Keratinocyte (primary cell): ENCODE data around the gene NUAK2. TPM values are rescaled to one million over a fixed set of nuclear protein-coding genes. Genes with fewer than 3 reads are reported as not detected.
A peak's percentile ranks its signal among the peaks of the same experiment; 100 is the strongest.

Source experiments
- DNase-seq: peaks from one replicate; pipeline ENCODE4 v3.0.0-alpha.2; 2011; ENCODE audit warnings: low read depth, missing footprints, low spot score
- FAIRE-seq: peaks from 2 replicates; lab custom pipeline; 2011; peaks lifted over from hg19 to GRCh38; lab: Jason Lieb, UNC
- H2AFZ ChIP-seq: 2 replicates; pipeline ENCODE4 v1.6.0; 2012; ENCODE audit warnings: low read length, control low read depth, inconsistent platforms; ENCODE audit not compliant: control insufficient read depth
- H3K27ac ChIP-seq: 2 replicates; pipeline ENCODE4 v1.5.1; 2011; ENCODE audit warnings: low read length; ENCODE audit not compliant: control insufficient read depth, insufficient read depth
- H3K27me3 ChIP-seq: 3 replicates; pipeline ENCODE4 v1.6.0; 2011; ENCODE audit warnings: low read length; ENCODE audit not compliant: control insufficient read depth, insufficient read depth; ENCODE audit errors: extremely low read depth
- H3K36me3 ChIP-seq, 2 experiments: 2 replicates in 1 of 2; 3 replicates in 1 of 2; pipeline ENCODE4 v1.5.1; 2011; ENCODE audit warnings: low read length in 2 of 2, mild to moderate bottlenecking in 1 of 2; ENCODE audit not compliant: control insufficient read depth in 2 of 2, insufficient read depth in 2 of 2; ENCODE audit errors: extremely low read depth in 1 of 2
- H3K4me1 ChIP-seq: 3 replicates; pipeline ENCODE4 v1.5.1; 2011; ENCODE audit warnings: low read length; ENCODE audit not compliant: control insufficient read depth, insufficient read depth; ENCODE audit errors: extremely low read depth
- H3K4me2 ChIP-seq: 3 replicates; pipeline ENCODE4 v1.6.0; 2011; ENCODE audit warnings: low read depth, low read length; ENCODE audit not compliant: control insufficient read depth, insufficient read depth; ENCODE audit errors: extremely low read depth
- H3K4me3 ChIP-seq, 3 experiments: fragments of 200-600 bp in 1 of 3; sonication (generic) in 1 of 3; 2 replicates in 2 of 3; 3 replicates in 1 of 3; pipeline ENCODE4 v1.5.1; 2011 to 2016; ENCODE audit warnings: low read length in 3 of 3, mild to moderate bottlenecking in 3 of 3, control low read depth in 2 of 3, inconsistent platforms in 1 of 3, low read depth in 1 of 3, mixed read lengths in 1 of 3, mixed run types in 1 of 3, moderate library complexity in 1 of 3; ENCODE audit not compliant: control insufficient read depth in 2 of 3, insufficient read depth in 2 of 3; ENCODE audit errors: extremely low read depth in 1 of 3
- H3K79me2 ChIP-seq: 2 replicates; pipeline ENCODE4 v1.6.0; 2012; ENCODE audit warnings: low read length; ENCODE audit not compliant: control insufficient read depth, insufficient read depth
- H3K9ac ChIP-seq: 3 replicates; pipeline ENCODE4 v1.6.0; 2011; ENCODE audit warnings: low read length; ENCODE audit not compliant: control insufficient read depth, insufficient read depth; ENCODE audit errors: extremely low read depth
- H3K9me1 ChIP-seq: 3 replicates; pipeline ENCODE4 v1.6.0; 2011; ENCODE audit warnings: low read length; ENCODE audit not compliant: control insufficient read depth, insufficient read depth; ENCODE audit errors: extremely low read depth
- H3K9me3 ChIP-seq: 2 replicates; pipeline ENCODE4 v1.5.1; 2012; ENCODE audit warnings: low read depth, low read length; ENCODE audit not compliant: control insufficient read depth
- H4K20me1 ChIP-seq: 3 replicates; pipeline ENCODE4 v1.6.0; 2011; ENCODE audit warnings: low read length; ENCODE audit not compliant: control insufficient read depth, insufficient read depth; ENCODE audit errors: extremely low read depth
- CTCF ChIP-seq, 3 experiments: IDR thresholded peaks in 1 of 3; conservative IDR thresholded peaks in 1 of 3; optimal IDR thresholded peaks in 1 of 3; 2 replicates in 2 of 3; 3 replicates in 1 of 3; pipeline versions ENCODE3 to v1.5.1; 2011; ENCODE audit warnings: low read length in 3 of 3, mild to moderate bottlenecking in 3 of 3, moderate library complexity in 2 of 3, control low read depth in 1 of 3, inconsistent platforms in 1 of 3; ENCODE audit not compliant: insufficient read depth in 2 of 3; ENCODE audit errors: extremely low read depth in 1 of 3
- EZH2 ChIP-seq: IDR thresholded peaks from one replicate; pipeline ENCODE4 v1.6.1; 2012; ENCODE audit warnings: inconsistent platforms, mild to moderate bottlenecking, low read length, moderate library complexity
- dilution Hi-C: fragments of 300-500 bp; cut with MboI; formaldehyde crosslinking; loops from one replicate; pipeline ENCODE4 v1.7.0; 2020; ENCODE audit warnings: low sequenced_read_pairs; ENCODE audit not compliant: extremely low pct_ligation_motif_present
- polyA plus RNA-seq, 5 experiments: library from polyadenylated mRNA; depleted of rRNA in 3 of 5; stranded (reverse) in 3 of 5; stranded (forward) in 1 of 5; unstranded in 1 of 5; fragments of >200 nt; gene quantifications; 1 replicate in 1 of 5; 2 replicates in 3 of 5; 3 replicates in 1 of 5; pipeline versions ENCODE4 v1.2.1 to v1.2.3, GENCODE V29; 2011 to 2012; ENCODE audit warnings: missing spikeins in 2 of 5, low read depth in 1 of 5, low replicate concordance in 1 of 5

NUAK2 gene
- polyA plus RNA-seq, 1 donor (not counting 4 experiments of a cell fraction or from before 2014, with no cell fraction given): 3.9 TPM

- Histone ChIP-seq H3K9me3 (no peaks in the 10 kb centered on the region), H3K9ac (no peak overlapping the region), H3K4me1 (no peaks in the 10 kb centered on the region), H4K20me1 (no peaks in the 10 kb centered on the region), H2AFZ (peak overlapping the region; percentile 35), H3K79me2 (no peaks in the 10 kb centered on the region), H3K27ac (no peak overlapping the region), H3K4me2 (no peak overlapping the region), H3K36me3 (no peaks in the 10 kb centered on the region), H3K9me1 (no peaks in the 10 kb centered on the region), H3K27me3 (peaks cover 13% of the 10 kb centered on the region), H3K4me3 (no peak overlapping the region)
- DNase-seq (no peak), FAIRE-seq (peak; percentile 67)
- no peak for TF ChIP-seq EZH2
- TF ChIP-seq CTCF (optimal IDR thresholded peaks at IDR 0.05 in 1 of 3, IDR thresholded peaks at IDR 0.05 in 1 of 3, conservative IDR thresholded peaks at IDR 0.05 in 1 of 3; ENCODE audit: extremely low read depth in 1 of 3, insufficient read depth in 2 of 3, low read length in 3 of 3): peak in 1 of 3 experiments; percentile 66
- dilution Hi-C loops: no loop called here
Observed at GRCh38 chr1:205351984-205352713, 30.6 kb upstream of the NUAK2 start.

DNA sequence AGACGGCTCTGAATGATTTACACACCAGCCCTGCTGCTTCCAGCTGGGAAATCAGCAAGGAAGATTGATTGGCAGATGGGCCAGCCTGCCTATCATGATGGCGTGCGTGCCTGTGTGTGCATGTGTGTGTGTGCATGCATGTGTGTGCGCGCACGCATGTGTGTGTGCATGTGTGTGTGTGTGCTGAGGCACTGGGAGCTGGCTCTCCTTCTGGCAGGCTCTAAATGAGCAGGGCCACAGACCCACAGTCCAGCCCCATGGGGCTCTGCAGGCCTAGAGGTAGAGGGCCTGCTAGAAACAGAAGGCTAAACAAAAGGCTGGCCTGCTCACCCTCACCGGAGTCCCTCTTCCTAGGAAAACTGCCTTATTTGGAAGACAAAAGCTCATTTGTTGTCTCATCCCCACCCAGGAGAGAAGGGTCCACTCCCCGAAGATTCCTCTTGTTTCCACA lies 29.2 kb upstream of the NUAK2 start:
- no peaks in the 10 kb centered on the region for H4K20me1 ChIP-seq
- H3K36me3 ChIP-seq: no peaks in the 10 kb centered on the region
- H3K4me3 ChIP-seq: no peak overlapping the region
- no peak overlapping the region for H2AFZ ChIP-seq
- H3K4me2 ChIP-seq: no peak overlapping the region
- H3K9ac ChIP-seq: no peak overlapping the region
- H3K4me1 ChIP-seq: no peaks in the 10 kb centered on the region
- peaks cover 20% of the 10 kb centered on the region for H3K27me3 ChIP-seq
- no peaks in the 10 kb centered on the region for H3K9me1 ChIP-seq
- FAIRE-seq (no peak), DNase-seq (no peak)
- no peaks in the 10 kb centered on the region for H3K79me2 ChIP-seq
- no peaks in the 10 kb centered on the region for H3K9me3 ChIP-seq
- dilution Hi-C loops: no loop called here
- H3K27ac ChIP-seq: no peak overlapping the region
- TF ChIP-seq CTCF (optimal IDR thresholded peaks at IDR 0.05 in 1 of 3, IDR thresholded peaks at IDR 0.05 in 1 of 3, conservative IDR thresholded peaks at IDR 0.05 in 1 of 3; ENCODE audit: extremely low read depth in 1 of 3, insufficient read depth in 2 of 3, low read length in 3 of 3) (no peak), EZH2 (no peak)
